Mesendoderm (in vitro differentiated cells): Measurements from ENCODE around the gene SCD5.
A peak's percentile ranks its signal among the peaks of the same experiment; 100 is the strongest.

Experiments
- DNase-seq: peaks from one replicate; pipeline ENCODE4 v3.0.0; 2013
- H2AK5ac ChIP-seq: 2 replicates; pipeline ENCODE4 v1.6.1; 2013; ENCODE audit warnings: low read length, inconsistent platforms
- H2BK120ac ChIP-seq: 2 replicates; pipeline ENCODE4 v1.6.1; 2013; ENCODE audit warnings: low read depth, mild to moderate bottlenecking, low read length, moderate library complexity, mixed read lengths
- H2BK15ac ChIP-seq: replicated peaks from 2 replicates; pipeline ENCODE4 v1.6.1; 2013; ENCODE audit warnings: low read depth, mild to moderate bottlenecking, moderate library complexity
- H2BK5ac ChIP-seq: 2 replicates; pipeline ENCODE4 v1.6.1; 2013; ENCODE audit warnings: low read length, inconsistent platforms
- H3K18ac ChIP-seq: 2 replicates; pipeline ENCODE4 v1.6.1; 2013; ENCODE audit warnings: mild to moderate bottlenecking, low read length, mixed read lengths
- H3K23ac ChIP-seq: one replicate; pipeline ENCODE4 v1.6.1; 2013; ENCODE audit warnings: low read length
- H3K27ac ChIP-seq: 2 replicates; pipeline ENCODE4 v1.5.1; 2013; ENCODE audit warnings: low read depth, mild to moderate bottlenecking, inconsistent platforms, low read length, moderate library complexity
- H3K27me3 ChIP-seq: 2 replicates; pipeline ENCODE4 v1.6.1; 2013; ENCODE audit warnings: low read length, control low read depth, mild to moderate bottlenecking, inconsistent platforms; ENCODE audit not compliant: insufficient read depth, poor library complexity
- H3K36me3 ChIP-seq: 2 replicates; pipeline ENCODE4 v1.6.1; 2013; ENCODE audit warnings: low read length, inconsistent platforms; ENCODE audit not compliant: control insufficient read depth, insufficient read depth
- H3K4ac ChIP-seq: one replicate; pipeline ENCODE4 v1.6.1; 2013; ENCODE audit warnings: low read depth, mild to moderate bottlenecking, low read length, moderate library complexity
- H3K4me1 ChIP-seq: 2 replicates; pipeline ENCODE4 v1.6.1; 2013; ENCODE audit warnings: low read depth, low read length, inconsistent platforms; ENCODE audit not compliant: control insufficient read depth
- H3K4me2 ChIP-seq: 2 replicates; pipeline ENCODE4 v1.6.1; 2013; ENCODE audit warnings: low read length
- H3K4me3 ChIP-seq: 2 replicates; pipeline ENCODE4 v1.5.1; 2013; ENCODE audit warnings: mild to moderate bottlenecking, low read length
- H3K56ac ChIP-seq: one replicate; pipeline ENCODE4 v1.6.1; 2013; ENCODE audit warnings: low read length
- H3K79me1 ChIP-seq: 2 replicates; pipeline ENCODE4 v1.6.1; 2013; ENCODE audit warnings: low read length, inconsistent platforms
- H3K79me2 ChIP-seq: 2 replicates; pipeline ENCODE4 v1.6.1; 2013; ENCODE audit warnings: mild to moderate bottlenecking, low read length; ENCODE audit not compliant: control insufficient read depth, insufficient read depth
- H3K9ac ChIP-seq: 2 replicates; pipeline ENCODE4 v1.6.1; 2013; ENCODE audit warnings: low read length, inconsistent platforms
- H4K5ac ChIP-seq: one replicate; pipeline ENCODE4 v1.6.1; 2013; ENCODE audit warnings: low read length
- H4K8ac ChIP-seq: one replicate; pipeline ENCODE4 v1.6.1; 2013; ENCODE audit warnings: low read depth, mild to moderate bottlenecking, control low read depth, low read length, moderate library complexity
- WGBS: extraction: QIAGEN DNeasy Blood & Tissue Kit; methylation state at CpG from one replicate; pipeline ENCODE4 v1.1.7; 2013; ENCODE audit warnings: low lambda C conversion rate, missing lambda C conversion rate; ENCODE audit not compliant: insufficient coverage; ENCODE audit errors: extremely low coverage; 5-methylcytosine and 5-hydroxymethylcytosine counted together

The SCD5 gene

DNA sequence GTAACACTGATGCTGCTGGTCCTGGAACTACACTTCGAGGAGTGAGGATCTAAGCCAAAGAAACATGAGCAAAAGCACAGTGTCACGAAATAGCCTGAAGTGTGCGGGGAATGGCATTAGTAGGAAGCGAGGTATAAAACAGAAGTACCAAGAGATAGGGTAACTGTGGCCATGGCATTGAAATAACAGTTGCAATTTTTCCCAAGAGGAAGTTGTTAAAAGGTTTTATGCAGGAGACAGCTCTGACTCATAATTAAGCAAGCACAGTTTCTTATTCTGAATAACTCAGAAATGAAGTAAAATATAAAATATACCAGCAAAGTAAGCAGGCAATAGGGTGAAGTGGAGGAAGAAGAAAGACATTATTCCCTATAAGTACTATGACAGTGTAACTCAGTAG lies 146.5 kb downstream of the SCD5 start:
- H3K18ac ChIP-seq: no peak overlapping the region
- H3K4ac ChIP-seq: no peak overlapping the region
- no peak overlapping the region for H3K27ac ChIP-seq
- no peaks in the 10 kb centered on the region for H3K4me1 ChIP-seq
- no peak overlapping the region for H4K8ac ChIP-seq
- H3K36me3 ChIP-seq: no peaks in the 10 kb centered on the region
- WGBS: no CpG with 5 or more reads among the region's 4 CpGs
- no peak overlapping the region for H2BK15ac ChIP-seq
- H3K79me2 ChIP-seq: no peaks in the 10 kb centered on the region
- H3K4me2 ChIP-seq: no peak overlapping the region
- H3K79me1 ChIP-seq: no peaks in the 10 kb centered on the region
- no peak overlapping the region for H2BK5ac ChIP-seq
- no peak overlapping the region for H3K4me3 ChIP-seq
- peak overlapping the region; percentile 6 for H3K56ac ChIP-seq
- DNase-seq: no peak
- no peak overlapping the region for H2BK120ac ChIP-seq
- H4K5ac ChIP-seq: no peak overlapping the region
- no peak overlapping the region for H2AK5ac ChIP-seq
- no peak overlapping the region for H3K23ac ChIP-seq
- H3K27me3 ChIP-seq: no peaks in the 10 kb centered on the region
- H3K9ac ChIP-seq: no peak overlapping the region

DNA sequence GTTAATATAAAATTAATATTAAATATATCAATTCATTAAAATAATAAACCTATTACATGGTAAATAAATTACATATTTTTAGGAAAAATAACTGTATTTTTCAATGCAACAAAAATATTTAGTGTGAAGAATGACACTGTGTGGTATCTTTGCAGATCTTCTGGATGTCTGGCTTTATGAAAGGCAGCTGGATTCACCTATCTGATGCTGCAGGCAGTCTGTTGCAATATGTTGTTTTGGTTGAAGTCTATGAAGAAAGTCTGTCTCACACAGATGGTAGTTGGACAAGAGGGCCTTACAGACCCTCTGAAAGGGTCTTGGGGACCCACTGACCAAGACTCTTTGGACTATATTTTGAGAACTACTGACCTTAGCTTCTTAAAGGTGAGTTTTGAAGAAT lies 147.7 kb downstream of the SCD5 start:
- Histone ChIP-seq H3K79me2 (no peaks in the 10 kb centered on the region), H4K8ac (no peak overlapping the region), H3K79me1 (no peaks in the 10 kb centered on the region), H3K27me3 (no peaks in the 10 kb centered on the region), H3K9ac (no peak overlapping the region), H3K4me2 (no peak overlapping the region), H2BK15ac (no peak overlapping the region), H2BK120ac (no peak overlapping the region), H3K18ac (no peak overlapping the region), H3K4me3 (no peak overlapping the region), H3K4me1 (no peaks in the 10 kb centered on the region), H3K23ac (no peak overlapping the region), H3K56ac (no peak overlapping the region), H3K27ac (no peak overlapping the region), H3K4ac (no peak overlapping the region), H4K5ac (no peak overlapping the region), H3K36me3 (no peaks in the 10 kb centered on the region), H2AK5ac (no peak overlapping the region), H2BK5ac (no peak overlapping the region)
- no peak for DNase-seq

DNA sequence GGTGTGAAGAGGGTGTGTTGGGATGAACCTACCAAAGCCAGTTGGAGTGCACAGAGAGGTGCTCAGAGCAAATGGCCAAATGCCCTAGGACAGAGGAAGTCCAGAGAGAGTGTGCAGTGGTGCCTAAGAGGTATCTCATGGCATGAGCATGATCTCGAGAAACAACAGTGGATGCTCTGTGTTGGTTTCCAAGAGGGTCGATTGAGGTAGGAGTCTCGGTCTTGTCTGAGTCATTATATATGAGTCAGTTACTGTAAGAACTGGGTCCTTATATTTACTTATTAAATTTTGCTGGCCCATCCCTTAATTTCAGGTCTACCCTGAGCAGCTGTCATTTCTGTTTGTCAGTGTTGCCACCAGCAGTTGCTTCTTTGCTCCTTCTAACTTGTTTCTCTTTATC lies 150.2 kb downstream of the SCD5 start:
- Histone ChIP-seq H3K79me2 (no peaks in the 10 kb centered on the region), H3K27ac (no peak overlapping the region), H3K18ac (no peak overlapping the region), H2AK5ac (no peak overlapping the region), H3K4me3 (no peak overlapping the region), H4K8ac (no peak overlapping the region), H4K5ac (no peak overlapping the region), H3K56ac (no peak overlapping the region), H3K27me3 (no peaks in the 10 kb centered on the region), H3K4ac (no peak overlapping the region), H3K9ac (no peak overlapping the region), H2BK15ac (no peak overlapping the region), H3K4me2 (no peak overlapping the region), H3K79me1 (no peaks in the 10 kb centered on the region), H3K23ac (no peak overlapping the region), H2BK120ac (no peak overlapping the region), H3K4me1 (no peaks in the 10 kb centered on the region), H2BK5ac (no peak overlapping the region), H3K36me3 (no peaks in the 10 kb centered on the region)
- DNase-seq: no peak
- WGBS: no CpG with 5 or more reads among the region's 3 CpGs

DNA sequence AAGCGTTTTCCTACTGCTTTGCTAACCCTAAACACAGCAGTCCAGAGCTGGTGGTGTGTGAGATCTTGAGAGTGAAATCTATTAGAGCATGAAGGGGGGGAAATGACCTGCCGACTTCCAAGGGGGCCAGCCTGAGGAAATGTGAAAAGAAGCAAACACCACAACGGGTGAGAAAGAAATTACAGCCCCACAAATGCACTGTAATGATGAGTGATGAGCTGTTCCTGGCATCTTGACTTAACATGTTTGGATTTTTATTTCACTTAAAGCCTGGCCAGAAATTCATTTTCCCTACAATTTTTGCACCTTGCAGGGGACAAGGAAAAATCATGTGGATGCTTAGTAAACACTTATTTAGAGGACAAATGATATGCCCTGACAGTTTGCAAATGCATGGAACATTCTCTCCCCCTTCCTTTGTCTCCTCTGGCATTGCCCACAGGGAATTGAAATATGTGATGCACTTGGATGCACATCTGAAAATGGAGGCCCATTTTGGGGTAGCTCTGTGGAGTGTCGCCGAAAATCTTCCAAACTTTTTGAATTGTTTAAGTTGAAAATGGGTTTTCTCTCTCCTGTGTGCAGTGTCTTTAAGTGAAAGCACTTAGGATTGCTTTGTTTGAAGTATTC lies 152.5 kb downstream of the SCD5 start:
- H3K18ac ChIP-seq: no peak overlapping the region
- H3K79me2 ChIP-seq: no peaks in the 10 kb centered on the region
- no peaks in the 10 kb centered on the region for H3K36me3 ChIP-seq
- no peaks in the 10 kb centered on the region for H3K27me3 ChIP-seq
- no peak overlapping the region for H3K4me3 ChIP-seq
- H4K8ac ChIP-seq: no peak overlapping the region
- H3K79me1 ChIP-seq: no peaks in the 10 kb centered on the region
- H3K4me1 ChIP-seq: no peaks in the 10 kb centered on the region
- WGBS: no CpG with 5 or more reads among the region's 5 CpGs
- H3K23ac ChIP-seq: no peak overlapping the region
- no peak overlapping the region for H3K9ac ChIP-seq
- no peak overlapping the region for H3K56ac ChIP-seq
- no peak overlapping the region for H2BK5ac ChIP-seq
- no peak for DNase-seq
- H2BK15ac ChIP-seq: no peak overlapping the region
- no peak overlapping the region for H3K4me2 ChIP-seq
- no peak overlapping the region for H3K27ac ChIP-seq
- H2AK5ac ChIP-seq: no peak overlapping the region
- no peak overlapping the region for H4K5ac ChIP-seq
- no peak overlapping the region for H2BK120ac ChIP-seq
- H3K4ac ChIP-seq: no peak overlapping the region

DNA sequence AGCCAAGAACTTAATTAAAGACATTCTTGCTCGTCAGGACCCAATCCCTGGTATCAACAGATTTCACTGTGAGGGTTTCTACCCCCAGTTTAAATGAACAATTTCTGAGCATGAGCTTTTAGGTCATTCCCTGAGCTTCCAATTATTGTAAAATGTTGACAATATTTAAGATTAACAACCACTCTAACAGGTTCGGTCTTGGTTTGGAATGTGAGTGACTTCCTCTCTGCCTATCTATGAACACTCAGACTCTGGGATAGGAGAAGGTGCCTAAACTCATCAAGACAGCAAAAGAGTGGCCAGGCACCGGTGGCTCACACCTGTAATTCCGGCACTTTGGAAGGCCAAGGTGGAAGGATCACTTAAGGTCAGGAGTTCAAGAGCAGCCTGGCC lies 153.9 kb downstream of the SCD5 start:
- H4K8ac ChIP-seq: no peak overlapping the region
- H3K27ac ChIP-seq: no peak overlapping the region
- H2AK5ac ChIP-seq: no peak overlapping the region
- no peak overlapping the region for H4K5ac ChIP-seq
- no peak overlapping the region for H3K4me3 ChIP-seq
- no peak overlapping the region for H3K4ac ChIP-seq
- no peaks in the 10 kb centered on the region for H3K79me2 ChIP-seq
- no peak overlapping the region for H2BK15ac ChIP-seq
- H2BK5ac ChIP-seq: no peak overlapping the region
- H2BK120ac ChIP-seq: no peak overlapping the region
- DNase-seq: no peak
- H3K79me1 ChIP-seq: no peaks in the 10 kb centered on the region
- H3K9ac ChIP-seq: no peak overlapping the region
- WGBS: no CpG with 5 or more reads among the region's 4 CpGs
- no peaks in the 10 kb centered on the region for H3K36me3 ChIP-seq
- H3K18ac ChIP-seq: no peak overlapping the region
- H3K4me1 ChIP-seq: no peaks in the 10 kb centered on the region
- no peak overlapping the region for H3K56ac ChIP-seq
- no peaks in the 10 kb centered on the region for H3K27me3 ChIP-seq
- no peak overlapping the region for H3K4me2 ChIP-seq
- H3K23ac ChIP-seq: no peak overlapping the region

DNA sequence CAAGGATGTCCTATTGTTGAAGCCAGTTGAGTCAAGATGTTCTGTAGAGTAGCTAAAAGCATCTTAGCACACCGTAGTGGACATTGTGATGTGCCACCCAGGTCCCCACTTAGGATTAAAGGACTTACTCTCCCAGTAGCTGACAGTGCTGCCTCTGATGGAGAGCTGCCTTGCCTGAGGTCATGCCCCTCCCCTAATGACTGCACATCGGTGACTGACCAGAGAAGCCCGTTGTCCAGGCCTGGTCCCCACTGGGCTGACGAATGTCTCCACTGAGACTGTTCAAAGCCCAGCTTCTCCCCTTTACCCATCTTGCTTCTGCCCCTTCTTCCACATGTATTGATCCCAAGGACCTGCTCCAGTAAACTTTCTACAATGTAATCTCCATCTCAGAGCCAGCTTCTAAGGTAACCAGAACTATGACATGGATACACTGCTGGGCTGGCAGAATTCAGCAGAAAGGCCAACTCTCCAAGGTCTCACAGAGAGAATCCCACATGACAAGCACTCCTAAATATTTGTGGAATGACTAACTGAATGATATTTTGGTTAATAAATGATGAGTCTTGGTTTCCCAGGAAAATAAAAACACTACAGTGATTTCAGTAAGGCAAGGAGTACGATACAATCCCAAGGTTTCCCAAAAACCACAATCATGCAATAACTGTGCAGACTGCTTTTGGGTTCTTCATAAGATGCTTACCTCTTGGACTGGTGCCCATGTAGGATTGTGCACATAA lies 154.4 kb downstream of the SCD5 start:
- no peaks in the 10 kb centered on the region for H3K27me3 ChIP-seq
- no peak for DNase-seq
- no peak overlapping the region for H2BK120ac ChIP-seq
- no peak overlapping the region for H2BK5ac ChIP-seq
- H3K56ac ChIP-seq: no peak overlapping the region
- no peak overlapping the region for H3K4me2 ChIP-seq
- H2BK15ac ChIP-seq: no peak overlapping the region
- H3K36me3 ChIP-seq: no peaks in the 10 kb centered on the region
- no peaks in the 10 kb centered on the region for H3K79me1 ChIP-seq
- no peaks in the 10 kb centered on the region for H3K79me2 ChIP-seq
- H3K4me3 ChIP-seq: no peak overlapping the region
- no peak overlapping the region for H3K18ac ChIP-seq
- no peak overlapping the region for H3K9ac ChIP-seq
- H3K4ac ChIP-seq: no peak overlapping the region
- H2AK5ac ChIP-seq: no peak overlapping the region
- no peak overlapping the region for H3K23ac ChIP-seq
- H3K27ac ChIP-seq: no peak overlapping the region
- H4K8ac ChIP-seq: no peak overlapping the region
- no peak overlapping the region for H4K5ac ChIP-seq
- no CpG with 5 or more reads among the region's 5 CpGs for WGBS
- no peaks in the 10 kb centered on the region for H3K4me1 ChIP-seq
